NCI-H2171 (cell line): ENCODE measurements around the gene ZNF219.

ENCODE experiments used
- DNase-seq: peaks from one replicate; lab custom pipeline; 2025; lab: John Stamatoyannopoulos, UW

The ZNF219 gene

DNA sequence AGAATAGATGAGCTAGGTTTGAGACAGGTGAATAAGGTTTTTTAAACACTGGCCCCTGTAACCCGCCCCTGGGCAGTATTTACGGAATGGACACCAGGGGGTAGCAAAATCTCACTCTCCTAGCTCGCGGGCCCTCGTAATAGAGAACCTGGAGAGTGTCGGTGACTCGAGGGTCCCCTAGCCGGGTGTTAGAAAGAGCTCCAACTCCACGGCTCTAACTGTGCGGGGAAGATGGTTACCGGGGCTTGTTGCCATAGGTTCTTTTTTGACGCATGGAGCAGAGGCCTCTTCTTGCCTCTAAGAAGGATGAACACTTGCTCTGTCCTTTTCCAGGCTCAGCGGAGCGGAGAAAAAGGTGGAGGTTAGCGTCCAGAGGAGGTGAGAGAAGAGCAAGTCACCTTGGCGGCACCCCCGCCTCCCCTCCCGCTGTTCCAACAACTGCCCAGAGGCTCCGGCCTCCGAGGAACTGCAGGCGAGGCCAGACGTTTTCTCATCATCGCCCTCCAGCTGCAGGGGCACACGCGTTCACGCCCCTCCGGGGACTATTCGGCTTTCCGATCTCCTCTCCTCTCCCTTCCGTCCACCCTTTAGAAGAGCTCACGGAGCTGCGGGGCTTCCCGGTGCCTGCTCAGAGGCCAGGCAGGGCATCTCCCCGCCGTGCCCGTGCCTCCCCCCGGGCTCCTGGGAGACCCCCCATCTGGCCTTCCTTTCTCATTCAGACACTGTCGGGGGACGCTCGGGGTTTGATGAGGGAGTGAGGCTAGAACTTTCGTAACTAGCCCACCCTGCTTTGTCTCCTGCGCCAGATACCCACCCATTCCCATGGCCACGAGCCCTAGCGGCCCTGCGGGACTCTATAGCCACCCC is 29.7 kb downstream of the ZNF219 start:
- peak; percentile 94 for DNase-seq

DNA sequence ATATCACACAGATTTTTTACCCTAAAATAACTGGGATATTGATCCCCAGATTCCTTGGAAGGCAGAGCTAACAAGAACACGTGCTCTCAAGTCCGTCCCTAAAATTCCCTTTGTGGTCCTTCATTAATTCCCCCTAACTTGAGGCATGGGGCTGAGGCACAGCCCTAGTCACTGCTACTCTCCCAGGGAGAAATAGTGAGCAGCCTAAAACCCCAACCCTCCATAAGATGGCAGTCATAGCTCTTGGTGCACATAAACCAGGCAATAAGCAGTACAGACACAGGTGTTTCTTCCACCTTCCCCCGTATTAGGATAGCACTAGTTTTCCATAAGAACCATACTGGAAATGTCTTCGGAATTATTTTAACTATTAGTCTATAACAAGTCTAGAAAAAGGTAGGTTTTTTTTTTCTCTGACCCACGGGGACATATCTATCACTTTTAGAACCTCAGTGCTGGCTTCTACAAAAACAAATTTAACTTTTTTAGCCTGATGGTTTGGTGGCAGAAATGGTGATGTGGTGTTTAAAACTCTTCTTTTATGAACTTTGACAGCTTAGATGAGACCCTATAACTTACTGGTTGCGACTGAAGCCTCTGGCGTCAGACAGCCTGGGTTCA is 31.5 kb downstream of the ZNF219 start:
- peak; percentile 39 for DNase-seq

DNA sequence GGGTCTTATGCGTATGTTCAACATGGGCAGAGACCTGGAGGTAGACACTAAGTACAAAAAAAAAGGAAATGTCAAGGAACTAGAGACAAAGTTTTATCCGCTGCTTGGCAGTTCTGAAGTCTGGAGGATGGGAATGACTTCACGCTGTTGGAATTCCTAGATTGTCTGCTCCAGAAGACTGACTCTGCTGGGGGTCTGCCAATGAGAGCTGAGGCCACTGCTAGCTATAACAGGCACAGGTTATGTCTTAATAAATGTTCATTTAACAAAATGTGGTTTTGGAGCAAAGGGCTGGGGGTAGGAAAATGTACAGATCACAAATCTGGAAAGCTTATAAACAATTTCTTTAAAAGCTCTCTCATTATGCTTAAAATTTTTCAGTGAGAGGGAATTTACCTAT is 35.0 kb downstream of the ZNF219 start:
- DNase-seq, result no peak

DNA sequence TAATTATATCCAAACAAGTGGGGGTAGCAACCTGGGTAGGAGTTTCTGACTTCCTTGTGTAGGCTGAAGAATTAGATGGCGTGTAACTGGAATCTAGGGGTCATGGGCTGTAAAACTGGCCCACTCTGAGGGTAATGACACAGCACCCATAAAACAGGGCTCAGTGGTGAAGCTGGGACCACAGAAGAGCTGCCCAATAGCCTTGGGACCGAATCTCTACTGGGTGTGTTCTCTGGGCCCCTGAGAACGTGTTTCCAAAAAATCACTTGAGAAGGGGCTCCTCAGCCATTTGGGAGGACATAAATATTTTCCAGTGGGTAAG is 37.1 kb downstream of the ZNF219 start:
- DNase-seq, result no peak

DNA sequence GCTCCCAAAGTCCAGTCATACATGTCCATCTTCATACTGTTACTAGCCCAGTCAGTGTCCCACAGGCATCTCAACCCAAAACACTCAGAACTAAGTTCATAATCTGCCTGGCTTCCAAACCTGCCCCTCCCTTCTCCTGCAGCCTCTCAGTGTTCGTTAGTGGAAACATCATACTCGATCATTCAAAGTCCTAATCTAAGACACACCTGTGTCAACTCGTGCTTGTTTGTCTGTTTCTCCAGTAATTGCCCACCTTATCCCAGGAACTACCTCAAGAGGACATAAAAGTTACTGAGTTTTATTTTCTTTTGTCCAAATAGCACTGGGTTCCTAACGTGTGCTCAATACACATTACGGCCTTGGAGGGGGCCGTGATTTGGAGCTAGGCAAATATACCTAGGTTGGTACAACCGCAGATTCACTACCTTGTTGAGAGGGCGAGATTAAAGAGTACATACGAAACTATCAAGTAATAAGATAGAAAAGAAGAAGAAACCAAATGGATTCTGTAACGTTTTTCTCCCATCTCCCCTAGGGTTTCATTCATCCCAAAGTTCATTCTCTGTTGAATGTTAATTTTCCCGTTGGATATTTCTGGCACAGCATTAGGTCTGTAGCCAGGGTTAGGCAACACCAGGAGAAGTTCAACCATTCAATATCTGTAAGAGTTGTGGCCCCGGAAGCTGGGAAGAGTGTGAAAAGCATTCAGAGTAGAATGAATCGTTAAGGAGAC is 37.7 kb downstream of the ZNF219 start:
- no peak for DNase-seq

DNA sequence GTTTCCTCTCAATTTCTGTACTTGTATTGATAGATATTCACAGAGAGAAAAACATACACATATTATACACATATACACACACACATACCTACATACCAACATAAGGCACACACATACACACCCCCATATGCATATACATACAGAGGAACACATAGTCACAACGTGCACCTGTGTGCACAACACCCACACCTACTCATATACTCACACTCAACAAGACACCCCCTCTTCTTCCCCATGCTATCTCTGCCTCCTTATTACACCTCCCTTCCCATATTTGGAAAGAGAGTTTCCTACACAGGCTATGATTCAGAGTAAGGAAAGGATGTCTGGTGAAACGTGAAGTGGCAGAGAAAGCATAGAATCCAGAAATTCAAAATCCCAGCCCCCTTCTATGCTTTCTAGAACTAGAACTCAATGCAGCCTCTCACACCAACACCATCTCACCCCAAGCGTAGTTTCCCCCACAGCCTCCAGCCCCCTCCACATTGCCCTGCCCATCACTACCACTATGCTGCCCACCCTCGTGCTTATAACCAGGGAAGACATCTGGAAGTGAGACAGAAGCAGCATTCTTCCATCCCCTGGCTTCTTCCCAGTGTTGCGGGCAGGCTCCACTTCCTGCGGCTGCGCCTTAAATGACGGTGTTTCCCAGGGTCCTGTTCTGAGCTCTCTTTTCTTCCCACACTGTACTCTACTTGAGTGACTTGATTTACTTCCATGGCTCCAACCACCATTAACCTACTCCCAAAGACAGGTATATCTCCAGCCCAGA is 38.4 kb downstream of the ZNF219 start:
- DNase-seq, result no peak

DNA sequence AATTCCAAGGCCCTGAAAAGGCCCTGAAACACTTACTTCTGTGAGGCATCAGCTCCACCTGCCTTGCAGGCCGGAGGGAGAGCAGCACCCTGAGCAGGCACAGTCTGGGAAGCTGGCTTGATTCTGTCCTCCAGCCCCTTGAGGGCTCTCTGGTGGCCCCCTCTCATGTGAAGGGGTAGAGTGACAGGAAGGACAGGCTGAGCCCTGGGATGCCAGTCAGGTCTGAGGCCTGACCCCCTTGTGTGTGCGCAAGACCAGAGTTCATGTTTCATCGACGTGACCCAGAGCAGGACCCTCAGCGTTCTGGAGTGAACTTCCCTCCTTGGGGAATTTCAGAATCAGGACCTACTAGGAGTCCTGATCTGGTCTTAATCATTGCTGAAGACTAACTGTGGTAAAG is 39.6 kb downstream of the ZNF219 start:
- DNase-seq, result no peak

DNA sequence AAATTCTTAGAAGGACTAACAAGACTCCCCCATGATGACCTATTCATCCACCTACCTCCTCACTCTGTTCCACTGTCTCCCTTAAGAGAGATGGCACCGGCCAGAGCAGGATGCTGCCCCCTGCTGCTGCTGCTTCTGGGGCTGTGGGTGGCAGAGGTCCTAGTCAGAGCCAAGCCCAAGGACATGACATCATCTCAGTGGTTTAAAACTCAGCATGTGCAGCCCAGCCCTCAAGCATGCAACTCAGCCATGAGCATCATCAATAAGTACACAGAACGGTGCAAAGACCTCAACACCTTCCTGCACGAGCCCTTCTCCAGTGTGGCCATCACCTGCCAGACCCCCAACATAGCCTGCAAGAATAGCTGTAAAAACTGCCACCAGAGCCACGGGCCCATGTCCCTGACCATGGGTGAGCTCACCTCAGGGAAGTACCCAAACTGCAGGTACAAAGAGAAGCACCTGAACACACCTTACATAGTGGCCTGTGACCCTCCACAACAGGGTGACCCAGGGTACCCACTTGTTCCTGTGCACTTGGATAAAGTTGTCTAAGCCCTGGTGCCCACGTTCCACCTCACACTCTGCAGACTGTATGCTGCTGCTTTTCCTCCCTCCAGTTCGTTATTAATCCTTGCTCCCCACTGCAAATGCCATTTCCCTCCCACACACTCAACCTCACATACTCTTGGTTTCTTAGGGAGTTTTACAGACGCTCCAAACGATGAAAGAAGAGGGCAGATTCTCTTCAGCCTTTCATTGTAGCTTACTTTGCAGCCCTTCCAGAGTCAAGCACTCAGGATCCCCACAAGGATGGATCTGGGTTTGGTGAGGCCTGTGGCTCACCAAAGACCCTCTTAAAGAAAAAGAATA is 40.4 kb downstream of the ZNF219 start, which contains the start of gene RNASE8:
Gene RNASE8 (plus strand): TSS at position 20 of the 873 bp plus-strand sequence. CDS start 71 bp downstream, at position 91.
- no peak for DNase-seq

DNA sequence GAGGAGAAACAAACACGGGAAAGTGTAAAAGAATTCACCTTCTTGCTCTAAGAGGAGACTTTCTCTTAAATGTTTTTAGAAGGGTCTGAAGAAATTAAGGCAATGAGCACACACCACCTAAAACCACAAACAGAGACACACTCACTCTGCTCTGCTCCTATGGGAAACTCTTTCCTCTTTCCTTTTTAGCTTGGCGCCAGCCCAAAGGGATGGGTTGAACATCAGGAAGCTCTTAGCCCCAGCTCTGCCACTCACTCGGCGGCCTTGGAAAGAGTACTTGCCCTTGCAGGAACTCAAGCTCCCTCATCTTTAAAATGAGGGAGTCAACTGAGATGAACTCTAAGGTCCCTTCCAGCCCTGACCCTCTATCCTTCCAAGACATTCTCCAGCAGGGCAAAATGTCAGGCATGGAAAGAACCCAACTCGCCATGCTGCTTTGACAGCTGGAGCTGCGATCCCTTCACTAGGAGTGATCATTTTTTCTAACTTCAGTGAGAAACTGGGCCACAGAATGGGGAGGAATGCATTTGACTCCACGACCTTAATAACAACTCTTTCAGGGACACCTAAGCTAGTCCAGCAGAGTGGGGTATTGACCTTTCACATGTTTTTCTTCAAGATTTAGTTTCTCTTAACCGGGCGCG is 41.8 kb downstream of the ZNF219 start:
- DNase-seq, result no peak

DNA sequence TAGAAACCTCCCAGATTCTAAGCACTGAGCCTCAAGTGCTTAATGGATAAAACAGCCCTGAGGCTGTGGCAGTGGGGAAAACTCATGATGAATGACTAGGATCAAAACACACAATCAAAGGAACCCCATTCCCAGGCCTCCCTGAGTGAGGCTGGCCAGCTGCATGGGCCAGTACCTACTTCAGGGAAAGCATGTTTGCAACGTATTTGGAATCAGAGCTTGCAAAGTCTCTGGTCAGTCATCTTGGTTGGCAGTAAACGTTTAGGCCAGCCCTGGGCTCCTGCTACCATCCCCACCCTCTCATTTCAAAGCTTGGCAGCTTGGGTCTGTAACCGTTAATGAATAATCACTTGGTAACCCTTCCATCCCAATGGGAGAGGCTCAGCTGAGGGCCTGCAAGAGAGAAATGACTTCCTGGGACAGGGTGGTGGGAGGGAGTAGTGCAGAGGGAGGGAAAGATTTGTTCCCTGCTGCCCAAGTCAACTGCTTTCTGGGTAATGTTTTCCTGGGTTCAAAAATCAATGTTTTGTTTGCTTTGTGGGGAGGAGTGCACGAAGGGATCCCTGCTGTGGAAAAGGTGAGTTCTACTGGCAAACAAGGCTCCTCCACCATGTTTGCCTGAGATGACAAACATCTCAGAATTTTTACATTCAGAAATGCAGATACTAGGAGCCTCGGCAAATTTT is 42.9 kb downstream of the ZNF219 start:
- no peak for DNase-seq

DNA sequence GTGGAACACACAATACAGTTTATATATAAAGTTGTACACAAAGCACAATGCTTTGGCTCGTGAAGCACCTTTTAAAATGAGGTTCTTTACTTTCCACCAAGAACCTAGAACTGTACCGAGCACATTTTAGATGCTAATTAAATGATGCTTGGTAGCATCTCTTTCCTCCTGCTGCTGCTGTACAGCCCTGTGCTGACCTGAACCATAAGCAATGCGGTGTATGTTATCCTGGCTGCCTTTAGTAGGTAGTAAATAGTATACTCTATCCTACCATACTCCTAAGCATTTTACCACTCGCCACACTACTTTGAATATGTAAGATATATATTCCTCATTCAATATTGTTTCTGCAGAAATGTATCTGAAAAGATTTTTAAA is 43.7 kb downstream of the ZNF219 start:
- no peak for DNase-seq

DNA sequence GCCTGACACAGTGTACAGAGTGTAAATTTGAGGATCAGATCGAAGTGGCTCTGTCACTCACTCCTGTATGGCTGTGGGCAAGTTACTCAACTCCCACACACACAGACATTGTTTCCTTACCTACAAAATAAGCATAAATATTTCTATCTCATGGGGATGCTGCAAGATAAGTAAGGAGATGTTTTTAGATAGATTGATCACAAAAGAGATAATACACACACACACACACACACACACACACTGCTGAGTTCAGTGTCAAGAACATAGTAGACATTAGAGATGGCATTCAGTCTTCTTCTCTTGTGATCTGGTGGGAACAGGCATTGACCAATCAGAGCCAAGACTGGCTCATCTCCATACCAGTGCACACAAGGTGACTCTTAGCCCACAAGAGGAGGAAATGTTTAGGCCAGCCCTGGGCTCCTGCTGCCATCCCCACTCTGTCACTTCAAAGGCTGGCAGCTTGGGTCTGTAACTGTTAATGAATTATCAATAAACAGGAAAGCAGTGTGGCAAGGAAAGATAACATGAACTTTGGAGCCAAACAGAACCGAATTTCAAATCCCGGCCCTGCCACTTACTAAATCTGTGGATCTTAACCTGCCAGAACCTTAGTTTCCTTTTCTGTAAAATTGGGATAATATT is 44.2 kb downstream of the ZNF219 start:
- no peak for DNase-seq

DNA sequence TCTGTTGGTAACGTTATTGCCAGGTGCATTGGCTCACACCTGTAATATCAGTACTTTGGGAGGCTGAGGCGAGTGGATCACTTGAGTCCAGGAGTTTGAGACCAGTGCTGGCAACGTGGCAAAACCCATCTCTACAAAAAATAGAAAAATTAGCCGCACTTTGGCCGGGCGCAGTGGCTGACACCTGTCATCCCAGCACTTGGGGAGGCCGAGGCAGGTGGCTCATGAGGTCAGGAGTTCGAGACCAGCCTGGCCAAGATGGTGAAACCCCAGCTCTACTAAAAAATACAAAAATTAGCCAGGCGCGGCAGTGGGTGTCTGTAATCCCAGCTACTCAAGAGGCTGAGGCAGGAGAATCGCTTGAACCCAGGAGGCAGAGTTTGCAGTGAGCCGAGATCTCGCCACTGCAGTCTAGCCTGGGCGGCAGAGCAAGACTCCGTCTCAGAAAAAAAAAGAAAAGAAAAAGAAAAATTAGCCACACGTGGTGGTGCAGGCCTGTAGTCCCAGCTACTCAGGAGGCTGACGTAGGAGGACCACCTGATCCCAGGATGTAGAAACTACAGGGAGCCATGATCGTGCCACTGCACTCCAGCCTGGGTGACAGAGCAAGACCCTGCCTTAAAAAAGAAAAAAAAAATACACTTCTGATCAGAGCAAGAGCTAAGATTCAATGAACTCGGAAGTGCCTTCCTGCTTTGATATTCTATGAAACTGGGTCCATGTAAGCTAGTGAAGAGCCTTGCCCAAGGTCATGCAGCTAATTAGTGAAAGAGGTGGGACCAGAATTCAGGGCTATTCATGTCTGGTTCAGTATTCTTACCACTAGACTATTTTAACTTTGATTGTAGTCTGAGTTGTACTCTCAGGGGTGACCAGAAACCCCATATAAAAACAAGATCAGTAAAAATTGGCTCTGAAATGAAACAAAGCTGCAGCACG is 45.0 kb downstream of the ZNF219 start:
- no peak for DNase-seq

DNA sequence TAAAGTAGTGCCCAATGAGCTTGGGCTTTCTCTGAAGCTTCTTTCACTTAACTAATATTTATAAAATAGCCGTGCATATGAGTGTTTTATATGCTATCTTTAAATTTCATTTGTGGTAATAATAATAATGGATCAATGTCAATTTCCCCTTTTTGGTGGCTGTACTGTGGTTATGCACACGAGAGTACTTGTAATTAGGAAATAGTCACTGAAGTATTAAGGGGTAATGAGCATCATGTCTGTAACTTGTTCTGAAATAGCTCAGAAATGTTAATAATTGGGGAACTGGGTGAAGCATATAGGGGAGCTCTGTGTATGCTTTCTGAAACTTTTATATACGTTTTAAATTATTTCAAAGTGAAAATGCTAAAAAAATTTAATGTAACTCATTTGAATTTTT is 47.9 kb downstream of the ZNF219 start:
- DNase-seq, result no peak

DNA sequence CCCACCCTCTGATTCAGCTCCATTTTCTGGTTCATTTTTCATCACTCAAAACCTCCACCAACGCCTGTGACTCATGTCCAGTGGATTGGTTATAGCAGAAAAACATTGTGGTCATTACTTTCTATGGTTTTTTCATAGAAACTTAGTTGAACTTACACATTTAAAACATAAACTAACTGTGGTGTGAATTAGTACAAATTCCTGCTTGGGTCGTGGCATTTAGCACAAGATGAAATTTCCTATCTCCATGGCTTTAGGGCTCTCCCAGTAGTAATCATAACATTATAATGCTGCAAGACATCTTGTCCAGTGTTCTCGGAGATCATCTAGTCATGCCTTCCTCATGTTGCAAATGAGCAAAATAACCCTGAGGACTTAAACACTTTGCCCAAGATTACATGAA is 49.2 kb downstream of the ZNF219 start:
- DNase-seq, result no peak

DNA sequence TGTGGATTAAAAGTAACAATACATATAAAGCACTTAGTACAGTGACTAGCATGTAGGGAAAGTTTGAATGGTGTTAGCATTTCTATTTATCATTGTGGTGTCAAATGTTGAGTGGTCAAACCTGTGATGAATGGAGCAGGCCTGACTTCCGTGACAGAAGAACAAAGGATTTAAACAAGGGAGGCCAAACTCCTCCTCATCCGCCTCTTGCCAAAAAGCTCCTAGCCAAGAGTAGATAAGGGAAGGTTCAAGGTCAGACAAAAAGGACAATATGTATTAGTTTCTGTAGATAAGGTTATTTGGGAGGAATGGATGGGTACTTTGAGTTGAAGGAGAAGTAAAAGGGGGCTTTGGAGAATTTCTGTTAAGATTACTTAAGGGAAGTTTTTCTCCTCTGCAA is 49.8 kb downstream of the ZNF219 start:
- no peak for DNase-seq

DNA sequence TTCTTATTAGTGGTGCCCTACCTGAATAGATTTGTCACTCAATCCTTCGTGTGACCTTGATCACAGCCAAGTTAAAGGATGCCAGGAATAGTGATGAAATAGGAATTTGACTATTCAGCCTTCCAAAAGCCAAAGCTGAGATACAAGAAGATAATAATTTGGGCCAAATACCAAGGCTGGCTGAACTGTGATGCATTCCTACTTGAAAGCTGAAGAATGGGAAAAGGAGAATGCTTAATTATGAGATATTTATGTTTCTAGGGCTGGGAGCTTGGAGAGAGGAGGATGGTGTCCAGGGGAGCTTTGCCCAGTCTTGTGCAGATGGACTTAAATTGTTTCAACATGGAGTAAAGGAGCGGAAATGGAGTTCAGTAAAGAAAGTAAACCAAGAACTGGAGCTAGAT is 51.1 kb downstream of the ZNF219 start:
- no peak for DNase-seq

DNA sequence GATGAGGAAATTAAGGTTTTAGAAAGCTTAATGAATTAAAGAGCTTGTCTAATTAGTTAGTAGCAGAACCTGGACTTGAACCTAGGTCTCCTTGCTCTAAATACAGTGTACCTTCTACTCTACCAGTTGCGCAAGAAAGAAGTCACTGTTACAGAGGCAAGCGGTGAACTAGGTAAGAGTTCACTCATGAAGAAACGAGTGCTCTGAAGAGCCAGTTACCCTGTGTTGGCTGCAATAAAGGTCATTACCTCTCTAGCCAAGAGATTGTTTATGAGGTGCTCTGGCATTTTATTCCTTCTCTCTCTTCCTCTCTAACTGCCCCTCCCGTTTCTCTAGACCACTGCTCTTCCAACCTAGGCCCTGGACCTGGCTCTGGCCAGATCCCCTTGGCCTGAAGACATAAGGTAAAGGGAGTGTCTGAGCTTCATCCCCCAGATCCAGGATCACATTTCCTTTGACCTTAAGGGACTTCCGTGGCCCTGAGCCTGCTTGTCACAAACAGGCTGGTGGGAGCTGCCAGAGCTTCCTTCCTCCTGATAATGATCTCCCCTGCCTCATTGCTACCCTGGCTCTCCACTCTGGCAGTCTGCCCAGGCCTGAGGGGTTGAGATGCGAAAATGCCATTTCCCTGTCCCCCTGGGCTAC is 54.4 kb downstream of the ZNF219 start:
- DNase-seq, result no peak
